GM23338 (cell line): ENCODE results near the gene ADGRB3.

Source experiments
- ZNF114 ChIP-seq: fragments of 250-450 bp; sonication (Bioruptor Pico); IDR thresholded peaks from 2 replicates; pipeline ENCODE4 v1.5.0; 2020; ENCODE audit warnings: mild to moderate bottlenecking, moderate library complexity
- TF ChIP-seq, protein P1 (sequence below), 2 experiments: fragments of 200-600 bp in 1 of 2; sonication (generic) in 1 of 2; conservative IDR thresholded peaks; 2 replicates each; pipeline versions ENCODE4 v1.5.1 to v1.6.1; 2016 to 2017; ENCODE audit warnings: antibody characterized with exemption in 2 of 2, low read depth in 2 of 2, mild to moderate bottlenecking in 2 of 2, moderate library complexity in 1 of 2

DNA sequence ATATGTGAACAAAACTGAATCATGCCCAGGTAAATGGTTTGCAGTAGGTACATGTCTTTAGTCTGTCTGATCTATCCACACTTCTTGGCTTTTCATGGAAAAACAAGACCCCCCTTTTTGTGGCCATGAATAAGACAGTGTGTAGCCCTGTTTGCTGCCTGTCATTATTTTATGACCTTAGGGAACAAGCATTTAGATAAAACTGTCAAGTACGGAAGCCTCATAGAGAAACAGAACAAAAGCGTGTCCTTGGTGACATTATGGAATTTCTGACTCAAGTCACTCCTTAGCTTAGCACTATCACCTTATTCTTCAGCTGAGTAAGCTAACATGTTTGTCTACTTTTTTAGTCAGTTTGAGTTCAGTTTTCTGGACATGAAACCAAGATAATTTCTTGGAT lies 476.2 kb downstream of the ADGRB3 start:
- TF ChIP-seq, protein P1, sequence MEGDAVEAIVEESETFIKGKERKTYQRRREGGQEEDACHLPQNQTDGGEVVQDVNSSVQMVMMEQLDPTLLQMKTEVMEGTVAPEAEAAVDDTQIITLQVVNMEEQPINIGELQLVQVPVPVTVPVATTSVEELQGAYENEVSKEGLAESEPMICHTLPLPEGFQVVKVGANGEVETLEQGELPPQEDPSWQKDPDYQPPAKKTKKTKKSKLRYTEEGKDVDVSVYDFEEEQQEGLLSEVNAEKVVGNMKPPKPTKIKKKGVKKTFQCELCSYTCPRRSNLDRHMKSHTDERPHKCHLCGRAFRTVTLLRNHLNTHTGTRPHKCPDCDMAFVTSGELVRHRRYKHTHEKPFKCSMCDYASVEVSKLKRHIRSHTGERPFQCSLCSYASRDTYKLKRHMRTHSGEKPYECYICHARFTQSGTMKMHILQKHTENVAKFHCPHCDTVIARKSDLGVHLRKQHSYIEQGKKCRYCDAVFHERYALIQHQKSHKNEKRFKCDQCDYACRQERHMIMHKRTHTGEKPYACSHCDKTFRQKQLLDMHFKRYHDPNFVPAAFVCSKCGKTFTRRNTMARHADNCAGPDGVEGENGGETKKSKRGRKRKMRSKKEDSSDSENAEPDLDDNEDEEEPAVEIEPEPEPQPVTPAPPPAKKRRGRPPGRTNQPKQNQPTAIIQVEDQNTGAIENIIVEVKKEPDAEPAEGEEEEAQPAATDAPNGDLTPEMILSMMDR (conservative IDR thresholded peaks at IDR 0.05; ENCODE audit: low read depth in 2 of 2), result no peak
- no peak for TF ChIP-seq ZNF114 (CRISPR knock-in tag)
